Loucy (cell line): ENCODE measurements around the gene NOX1.

Experiments used
- H2AFZ ChIP-seq: fragments of 200-600 bp; sonication (generic); 2 replicates; pipeline ENCODE4 v1.6.0; 2016; ENCODE audit warnings: antibody characterized with exemption, mild to moderate bottlenecking, low read length, moderate library complexity
- H3F3A ChIP-seq: fragments of 200-600 bp; 2 replicates; pipeline ENCODE4 v1.6.0; 2016; ENCODE audit warnings: antibody characterized with exemption, low read depth, mild to moderate bottlenecking
- H3K27me3 ChIP-seq: fragments of 200-600 bp; sonication (generic); 2 replicates; pipeline ENCODE4 v1.6.1; 2014; ENCODE audit warnings: low read length, mild to moderate bottlenecking; ENCODE audit not compliant: insufficient read depth, poor library complexity, severe bottlenecking
- H3K36me3 ChIP-seq: fragments of 200-600 bp; sonication (generic); 2 replicates; pipeline ENCODE4 v1.6.1; 2016; ENCODE audit warnings: low read length; ENCODE audit not compliant: insufficient read depth
- H3K4me1 ChIP-seq: fragments of 200-600 bp; sonication (generic); 2 replicates; pipeline ENCODE4 v1.5.1; 2014; ENCODE audit warnings: low read length, mild to moderate bottlenecking; ENCODE audit not compliant: insufficient read depth, poor library complexity, severe bottlenecking
- H3K4me2 ChIP-seq: fragments of 200-600 bp; sonication (generic); 2 replicates; pipeline ENCODE4 v1.6.0; 2014; ENCODE audit warnings: antibody characterized with exemption, low read length, low read depth, mild to moderate bottlenecking; ENCODE audit not compliant: poor library complexity, severe bottlenecking
- H3K4me3 ChIP-seq: fragments of 200-600 bp; sonication (generic); 2 replicates; pipeline ENCODE4 v1.5.1; 2014; ENCODE audit warnings: low read length, mild to moderate bottlenecking, mixed read lengths; ENCODE audit not compliant: poor library complexity, severe bottlenecking
- H3K79me2 ChIP-seq: fragments of 200-600 bp; sonication (generic); 2 replicates; pipeline ENCODE4 v1.6.1; 2014; ENCODE audit warnings: low read length; ENCODE audit not compliant: insufficient read depth
- H3K9ac ChIP-seq: fragments of 200-600 bp; sonication (generic); 2 replicates; pipeline ENCODE4 v1.6.0; 2014; ENCODE audit warnings: mild to moderate bottlenecking, low read depth, low read length, moderate library complexity; ENCODE audit not compliant: poor library complexity, severe bottlenecking
- H3K9me2 ChIP-seq: fragments of 200-600 bp; sonication (generic); replicated peaks from 2 replicates; pipeline ENCODE4 v1.6.1; 2016; ENCODE audit warnings: low read depth, low read length, mixed read lengths
- H3K9me3 ChIP-seq: fragments of 200-600 bp; sonication (generic); 2 replicates; pipeline ENCODE4 v1.6.1; 2014; ENCODE audit warnings: mild to moderate bottlenecking, antibody characterized with exemption, low read length, low read depth; ENCODE audit not compliant: insufficient read depth
- H4K20me1 ChIP-seq: fragments of 200-600 bp; sonication (generic); 2 replicates; pipeline ENCODE4 v1.6.0; 2014; ENCODE audit warnings: antibody characterized with exemption, low read length, mild to moderate bottlenecking; ENCODE audit not compliant: insufficient read depth, poor library complexity, severe bottlenecking
- EZH2phosphoT487 ChIP-seq: fragments of 200-600 bp; IDR thresholded peaks from 2 replicates; pipeline ENCODE4 v1.6.1; 2018; ENCODE audit warnings: antibody characterized with exemption, mild to moderate bottlenecking, moderate library complexity, borderline replicate concordance
- TF ChIP-seq, protein P1 (sequence below): fragments of 200-600 bp; sonication (generic); conservative IDR thresholded peaks from 2 replicates; pipeline ENCODE4 v1.5.1; 2014; ENCODE audit warnings: mild to moderate bottlenecking, antibody characterized with exemption, low read length

NOX1 gene

DNA sequence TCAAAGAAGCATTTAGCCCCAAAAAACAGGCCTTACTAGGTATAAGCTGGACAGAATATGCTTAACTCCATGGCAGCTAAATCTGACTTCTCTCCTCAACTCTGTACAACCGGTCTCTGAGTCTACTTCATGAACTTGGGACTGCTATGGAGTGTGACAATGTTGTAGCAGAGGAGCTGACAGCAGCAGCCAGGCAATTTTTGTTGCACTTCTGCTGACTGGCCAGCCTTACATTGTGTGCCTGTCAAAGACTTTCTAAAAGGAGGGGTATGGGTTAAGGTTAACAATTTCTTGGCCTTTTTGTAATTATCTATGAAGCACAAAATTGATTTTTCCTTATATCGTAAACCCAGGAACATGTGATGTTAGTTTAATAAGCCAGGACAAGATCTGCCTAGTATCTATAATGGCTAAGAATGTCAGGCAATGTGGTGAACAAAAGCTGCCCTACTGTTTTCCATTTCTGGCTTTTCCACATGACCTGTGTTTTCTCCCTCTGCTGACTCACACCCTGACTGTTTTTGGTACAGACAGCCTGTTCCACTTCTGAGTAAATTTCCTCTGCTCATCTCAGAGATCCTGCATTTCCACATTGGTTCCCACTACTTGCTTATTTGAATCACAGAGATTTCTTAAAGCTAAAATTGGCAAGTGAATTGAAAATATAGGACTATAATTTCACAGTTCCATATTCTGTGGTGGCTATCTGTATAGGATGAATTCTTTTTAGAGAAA is 9.3 kb downstream of the NOX1 start:
- no peaks in the 10 kb centered on the region for H3K9me3 ChIP-seq
- no peaks in the 10 kb centered on the region for H3K9me2 ChIP-seq
- H3K4me1 ChIP-seq = no peaks in the 10 kb centered on the region
- H4K20me1 ChIP-seq = no peaks in the 10 kb centered on the region
- H3F3A ChIP-seq = no peaks in the 10 kb centered on the region
- H2AFZ ChIP-seq = no peak overlapping the region
- no peaks in the 10 kb centered on the region for H3K27me3 ChIP-seq
- no peak overlapping the region for H3K4me2 ChIP-seq
- H3K36me3 ChIP-seq = no peaks in the 10 kb centered on the region
- no peak overlapping the region for H3K9ac ChIP-seq
- no peak overlapping the region for H3K4me3 ChIP-seq
- TF ChIP-seq EZH2phosphoT487 = no peak
- TF ChIP-seq, protein P1, sequence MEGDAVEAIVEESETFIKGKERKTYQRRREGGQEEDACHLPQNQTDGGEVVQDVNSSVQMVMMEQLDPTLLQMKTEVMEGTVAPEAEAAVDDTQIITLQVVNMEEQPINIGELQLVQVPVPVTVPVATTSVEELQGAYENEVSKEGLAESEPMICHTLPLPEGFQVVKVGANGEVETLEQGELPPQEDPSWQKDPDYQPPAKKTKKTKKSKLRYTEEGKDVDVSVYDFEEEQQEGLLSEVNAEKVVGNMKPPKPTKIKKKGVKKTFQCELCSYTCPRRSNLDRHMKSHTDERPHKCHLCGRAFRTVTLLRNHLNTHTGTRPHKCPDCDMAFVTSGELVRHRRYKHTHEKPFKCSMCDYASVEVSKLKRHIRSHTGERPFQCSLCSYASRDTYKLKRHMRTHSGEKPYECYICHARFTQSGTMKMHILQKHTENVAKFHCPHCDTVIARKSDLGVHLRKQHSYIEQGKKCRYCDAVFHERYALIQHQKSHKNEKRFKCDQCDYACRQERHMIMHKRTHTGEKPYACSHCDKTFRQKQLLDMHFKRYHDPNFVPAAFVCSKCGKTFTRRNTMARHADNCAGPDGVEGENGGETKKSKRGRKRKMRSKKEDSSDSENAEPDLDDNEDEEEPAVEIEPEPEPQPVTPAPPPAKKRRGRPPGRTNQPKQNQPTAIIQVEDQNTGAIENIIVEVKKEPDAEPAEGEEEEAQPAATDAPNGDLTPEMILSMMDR = no peak
- H3K79me2 ChIP-seq = no peaks in the 10 kb centered on the region

DNA sequence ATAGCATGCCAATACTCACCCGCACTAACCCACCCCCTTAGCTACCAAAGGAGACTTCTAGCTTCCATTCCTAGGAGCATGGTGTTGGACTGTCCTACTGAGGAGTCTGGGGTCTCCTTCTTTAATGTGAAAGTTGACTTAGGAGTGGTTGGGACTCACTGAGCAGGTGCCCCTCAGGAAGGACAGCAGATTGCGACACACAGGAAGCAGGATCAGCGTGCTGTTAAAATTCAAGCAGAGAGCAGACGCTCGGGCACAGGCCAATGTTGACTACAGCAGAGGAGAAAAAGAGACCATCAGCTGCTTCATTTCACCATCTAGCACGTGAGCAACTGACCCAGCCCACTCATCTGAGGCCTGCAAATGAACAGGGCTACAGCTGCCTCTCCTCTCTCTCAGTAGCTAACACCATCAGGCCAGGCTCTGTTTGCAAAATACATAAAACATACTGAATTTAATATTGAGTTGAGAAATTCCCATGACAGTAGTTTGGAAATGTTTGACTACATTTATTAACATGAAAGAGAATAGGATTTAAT is 10.8 kb downstream of the NOX1 start:
- H3K27me3 ChIP-seq = no peaks in the 10 kb centered on the region
- TF ChIP-seq, protein P1 = no peak
- no peak for TF ChIP-seq EZH2phosphoT487
- no peaks in the 10 kb centered on the region for H3K9me2 ChIP-seq
- H3F3A ChIP-seq = no peaks in the 10 kb centered on the region
- no peak overlapping the region for H3K9ac ChIP-seq
- H2AFZ ChIP-seq = no peak overlapping the region
- no peaks in the 10 kb centered on the region for H3K36me3 ChIP-seq
- H4K20me1 ChIP-seq = no peaks in the 10 kb centered on the region
- H3K4me3 ChIP-seq = no peak overlapping the region
- H3K4me2 ChIP-seq = no peak overlapping the region
- no peaks in the 10 kb centered on the region for H3K4me1 ChIP-seq
- no peaks in the 10 kb centered on the region for H3K79me2 ChIP-seq
- H3K9me3 ChIP-seq = no peaks in the 10 kb centered on the region

DNA sequence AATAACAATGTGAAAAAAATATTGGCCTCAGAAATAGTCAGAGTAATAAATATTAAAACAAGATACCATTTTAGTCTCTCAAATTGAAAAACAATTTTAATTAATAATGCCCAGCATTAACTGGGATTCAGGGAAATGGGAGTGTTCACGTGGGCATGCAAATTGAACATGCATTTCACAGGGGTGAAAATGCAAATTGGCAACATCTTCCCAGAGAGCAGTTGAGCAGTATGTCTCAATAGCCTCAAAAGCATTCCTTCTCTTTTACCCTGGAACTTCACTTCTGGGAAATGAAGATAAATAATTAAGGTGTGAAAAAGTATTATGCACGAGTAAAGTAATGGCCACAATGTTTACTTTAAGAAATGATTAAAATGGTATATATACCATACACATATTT is 21.3 kb downstream of the NOX1 start:
- H3K27me3 ChIP-seq = no peaks in the 10 kb centered on the region
- no peaks in the 10 kb centered on the region for H3K79me2 ChIP-seq
- H3K9ac ChIP-seq = no peak overlapping the region
- no peaks in the 10 kb centered on the region for H3K36me3 ChIP-seq
- no peaks in the 10 kb centered on the region for H3F3A ChIP-seq
- H3K4me2 ChIP-seq = no peak overlapping the region
- no peak overlapping the region for H2AFZ ChIP-seq
- TF ChIP-seq, protein P1 = no peak
- no peak for TF ChIP-seq EZH2phosphoT487
- no peak overlapping the region for H3K4me3 ChIP-seq
- no peaks in the 10 kb centered on the region for H3K4me1 ChIP-seq
- no peaks in the 10 kb centered on the region for H4K20me1 ChIP-seq
- H3K9me2 ChIP-seq = no peaks in the 10 kb centered on the region
- H3K9me3 ChIP-seq = no peaks in the 10 kb centered on the region
